A549 (cell line): ENCODE results near the gene PTPN14. TPM values are rescaled to one million over a fixed set of nuclear protein-coding genes. Genes with fewer than 3 reads are reported as not detected.

ENCODE experiments used
- ATAC-seq, 2 experiments: fragments of 200-7000 bp in 1 of 2; fragments of >200 bp in 1 of 2; cut with Nextera tagmentation in 1 of 2; cut with Tn5 transposase in 1 of 2; 3 replicates each; pipeline versions ENCODE4 v1.8.0 to v1.9.1; 2018 to 2020; ENCODE audit warnings: mild to moderate bottlenecking in 1 of 2, moderate library complexity in 1 of 2
- CTCF ChIA-PET: fragments of 300-600 bp; sonication (Branson Sonifier 250); formaldehyde crosslinking; extraction: SDS; loops from one replicate; lab custom pipeline; 2021; ENCODE audit warnings: antibody characterized with exemption, inconsistent platforms; lab: Yijun Ruan, JAX
- POLR2A ChIA-PET: fragments of 350-600 bp; formaldehyde crosslinking; extraction: SDS; loops from one replicate; lab custom pipeline; 2021; ENCODE audit warnings: antibody characterized with exemption, inconsistent platforms; lab: Yijun Ruan, JAX
- DNase-seq, 2 experiments: peaks; one replicate each; pipeline versions ENCODE4 v3.0.0 to v3.0.0-alpha.2; 2011 to 2016; ENCODE audit warnings: low read depth in 1 of 2, low spot score in 1 of 2
- FAIRE-seq: peaks from 2 replicates; lab custom pipeline; 2011; peaks lifted over from hg19 to GRCh38; lab: Jason Lieb, UNC
- H3K27ac ChIP-seq, 2 experiments: fragments of >200 bp; sonication (Bioruptor Twin); formaldehyde crosslinking; 3 replicates each; pipeline ENCODE4 v1.5.1; 2016 to 2017
- H3K4me1 ChIP-seq: fragments of >200 bp; sonication (Bioruptor Twin); formaldehyde crosslinking; 3 replicates; pipeline ENCODE4 v1.6.1; 2016
- H3K4me2 ChIP-seq: fragments of >200 bp; sonication (Bioruptor Twin); formaldehyde crosslinking; 3 replicates; pipeline ENCODE4 v1.6.1; 2016
- H3K4me3 ChIP-seq: fragments of >200 bp; sonication (Bioruptor Twin); formaldehyde crosslinking; 3 replicates; pipeline ENCODE4 v1.5.1; 2016
- H3K9me3 ChIP-seq: fragments of >200 bp; sonication (Bioruptor Twin); formaldehyde crosslinking; 3 replicates; pipeline ENCODE4 v1.6.1; 2016
- BHLHE40 ChIP-seq: IDR thresholded peaks from 2 replicates; pipeline ENCODE4 v1.6.1; 2012; ENCODE audit warnings: low read depth, low read length, inconsistent platforms
- CBX2 ChIP-seq: fragments of 200-600 bp; sonication (generic); IDR thresholded peaks from 2 replicates; pipeline ENCODE4 v1.6.1; 2016; ENCODE audit warnings: low read depth, mild to moderate bottlenecking, borderline replicate concordance
- EHF ChIP-seq: fragments of 250-450 bp; sonication (Bioruptor Pico); IDR thresholded peaks from 2 replicates; pipeline ENCODE4 v1.5.0; 2020; ENCODE audit warnings: mild to moderate bottlenecking
- FOSB ChIP-seq: fragments of 250-450 bp; sonication (Bioruptor Pico); IDR thresholded peaks from 2 replicates; pipeline ENCODE4 v1.5.0; 2020; ENCODE audit warnings: mild to moderate bottlenecking, moderate library complexity
- GATA3 ChIP-seq: IDR thresholded peaks from 2 replicates; pipeline ENCODE4 v1.6.1; 2012; ENCODE audit warnings: borderline replicate concordance
- HOXA7 ChIP-seq: fragments of 250-450 bp; sonication (Bioruptor Pico); IDR thresholded peaks from 2 replicates; pipeline ENCODE4 v1.5.0; 2020; ENCODE audit warnings: mild to moderate bottlenecking, moderate library complexity
- HOXB13 ChIP-seq: fragments of 250-450 bp; sonication (Bioruptor Pico); IDR thresholded peaks from 2 replicates; pipeline ENCODE4 v1.5.0; 2020; ENCODE audit warnings: low read depth, mild to moderate bottlenecking, moderate library complexity
- JUN ChIP-seq, 2 experiments: fragments of >200 bp; sonication (Bioruptor Twin); formaldehyde crosslinking; IDR thresholded peaks; 2 replicates in 1 of 2; 3 replicates in 1 of 2; pipeline ENCODE4 v1.6.1; 2016 to 2017
- JUNB ChIP-seq: fragments of >200 bp; sonication (Bioruptor Twin); formaldehyde crosslinking; IDR thresholded peaks from 2 replicates; pipeline ENCODE4 v1.6.1; 2016
- KDM5A ChIP-seq: fragments of 200-600 bp; sonication (generic); IDR thresholded peaks from 2 replicates; pipeline ENCODE4 v1.6.1; 2016; ENCODE audit warnings: antibody characterized with exemption, mild to moderate bottlenecking
- NR3C1 ChIP-seq: fragments of >200 bp; sonication (Bioruptor Twin); formaldehyde crosslinking; IDR thresholded peaks from 3 replicates; pipeline ENCODE4 v1.6.1; 2017
- PHF8 ChIP-seq: fragments of 200-600 bp; sonication (generic); IDR thresholded peaks from 2 replicates; pipeline ENCODE4 v1.6.1; 2016; ENCODE audit warnings: low read depth, mild to moderate bottlenecking, antibody characterized with exemption, moderate library complexity, borderline replicate concordance
- RAD21 ChIP-seq, 2 experiments: fragments of >200 bp in 1 of 2; sonication (Bioruptor Twin) in 1 of 2; formaldehyde crosslinking in 1 of 2; IDR thresholded peaks in 1 of 2; conservative IDR thresholded peaks in 1 of 2; 2 replicates in 1 of 2; 3 replicates in 1 of 2; pipeline ENCODE4 v1.6.1; 2012 to 2018; ENCODE audit warnings: inconsistent platforms in 1 of 2
- RFX5 ChIP-seq: fragments of 450-650 bp; IDR thresholded peaks from 2 replicates; pipeline ENCODE4 v1.7.1; 2014; ENCODE audit warnings: antibody characterized with exemption, mild to moderate bottlenecking, moderate library complexity
- RNF2 ChIP-seq: fragments of 200-600 bp; sonication (generic); IDR thresholded peaks from 2 replicates; pipeline ENCODE4 v1.6.1; 2016; ENCODE audit warnings: low read depth, mild to moderate bottlenecking, antibody characterized with exemption, moderate library complexity, borderline replicate concordance
- SMC3 ChIP-seq: fragments of >200 bp; sonication (Bioruptor Twin); formaldehyde crosslinking; IDR thresholded peaks from 3 replicates; pipeline ENCODE4 v1.6.1; 2018; ENCODE audit warnings: inconsistent platforms
- TFCP2L1 ChIP-seq: fragments of 250-450 bp; sonication (Bioruptor Pico); IDR thresholded peaks from 2 replicates; pipeline ENCODE4 v1.5.0; 2021; ENCODE audit warnings: mild to moderate bottlenecking
- TP53 ChIP-seq: fragments of 250-450 bp; sonication (Bioruptor Pico); IDR thresholded peaks from 2 replicates; pipeline ENCODE4 v1.5.0; 2021; ENCODE audit warnings: mild to moderate bottlenecking, moderate library complexity
- ZC3H11A ChIP-seq: fragments of 450-650 bp; IDR thresholded peaks from 2 replicates; pipeline ENCODE4 v1.6.1; 2014; ENCODE audit warnings: antibody characterized with exemption, mild to moderate bottlenecking
- ZFP36 ChIP-seq: fragments of 450-650 bp; IDR thresholded peaks from 2 replicates; pipeline ENCODE4 v1.6.1; 2014; ENCODE audit warnings: borderline replicate concordance; ENCODE audit not compliant: partially characterized antibody
- ZNF302 ChIP-seq: fragments of 250-450 bp; sonication (Bioruptor Pico); IDR thresholded peaks from 2 replicates; pipeline ENCODE4 v1.9.0; 2021; ENCODE audit warnings: inconsistent platforms, mild to moderate bottlenecking, moderate library complexity
- ZSCAN20 ChIP-seq: fragments of 250-450 bp; sonication (Bioruptor Pico); IDR thresholded peaks from 2 replicates; pipeline ENCODE4 v1.8.0; 2022; ENCODE audit warnings: mild to moderate bottlenecking, moderate library complexity
- WGBS: methylation state at CpG from one replicate; pipeline ENCODE4 v1.1.6; 2017; ENCODE audit errors: missing lambda C conversion rate; 5-methylcytosine and 5-hydroxymethylcytosine counted together
- polyA plus RNA-seq, 4 experiments: library from polyadenylated mRNA; depleted of rRNA in 3 of 4; stranded (reverse); fragments of >200 nt; fragmentation: RNase III in 1 of 4; extraction: RNeasy Plus Mini Kit Qiagen cat#74134 plus additional on column Dnase treatment in 1 of 4; gene quantifications; 2 replicates in 3 of 4; 3 replicates in 1 of 4; pipeline ENCODE4 v1.2.3, GENCODE V29; 2011 to 2017
- TF ChIP-seq, protein P1 (sequence below): fragments of 450-650 bp; IDR thresholded peaks from 2 replicates; pipeline ENCODE4 v1.6.1; 2014; ENCODE audit warnings: antibody characterized with exemption
- TF ChIP-seq, protein P2 (sequence below): fragments of >200 bp; sonication (Bioruptor Twin); formaldehyde crosslinking; IDR thresholded peaks from 2 replicates; pipeline ENCODE4 v1.6.1; 2016
- TF ChIP-seq, protein P3 (sequence below): IDR thresholded peaks from 2 replicates; pipeline ENCODE4 v1.6.1; 2012
- TF ChIP-seq, protein P4 (sequence below): fragments of 200-600 bp; sonication (generic); IDR thresholded peaks from 2 replicates; pipeline ENCODE4 v1.6.1; 2016; ENCODE audit warnings: antibody characterized with exemption, mild to moderate bottlenecking, moderate library complexity
- TF ChIP-seq, protein P5 (sequence below): IDR thresholded peaks from 2 replicates; pipeline ENCODE4 v1.6.1; 2012; ENCODE audit warnings: low read depth, borderline replicate concordance
- TF ChIP-seq, protein P6 (sequence below): fragments of 250-450 bp; sonication (Bioruptor Pico); IDR thresholded peaks from 2 replicates; pipeline ENCODE4 v1.5.0; 2020; ENCODE audit warnings: low read depth, mild to moderate bottlenecking, moderate library complexity

The PTPN14 gene
- polyA plus RNA-seq, 2 of the 4 experiments (the other 2 are of a cell fraction), result 9.2 to 10.0 TPM

DNA sequence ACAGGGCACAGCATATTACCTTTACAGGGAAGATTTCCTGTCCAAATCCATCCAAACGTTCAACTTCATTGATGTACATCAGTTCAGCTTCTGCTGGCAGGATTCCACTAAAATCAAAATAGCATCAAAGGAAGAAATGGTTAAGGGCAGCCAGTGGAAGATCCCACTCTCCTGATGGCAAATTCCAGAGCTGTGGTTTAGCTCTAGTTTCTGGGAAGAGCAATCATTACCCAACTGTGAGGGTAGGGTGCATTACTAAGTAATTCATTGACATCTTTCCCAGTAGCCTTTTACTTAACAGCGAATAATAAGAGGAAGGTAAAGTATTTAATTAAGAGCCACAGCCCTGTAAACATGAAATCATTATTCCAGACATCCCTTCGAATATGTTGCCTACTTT, 149.7 kb downstream of the PTPN14 start:
- CTCF ChIA-PET, result interaction anchor here (1.3 to 2.5 kb wide), 5 partner anchors 69 to 183 kb away, joined by 3 to 7 read pairs (median 3); partner anchors contain the start of gene PTPN14
- H3K27ac ChIP-seq, result no peak overlapping the region
- no peaks in the 10 kb centered on the region for H3K9me3 ChIP-seq
- DNase-seq (no peak), FAIRE-seq (no peak)
- POLR2A ChIA-PET, result no interaction called here
- H3K4me3 ChIP-seq, result no peak overlapping the region
- H3K4me2 ChIP-seq, result no peak overlapping the region
- peaks cover 5% of the 10 kb centered on the region; the same call in 1 of the 3 replicates for H3K4me1 ChIP-seq
- TF ChIP-seq CBX2, result no peak
- TF ChIP-seq, all 56 proteins: peak for 0
- 75% methylated on average over 3 of the region's 3 CpGs for WGBS
- no peak for ATAC-seq

DNA sequence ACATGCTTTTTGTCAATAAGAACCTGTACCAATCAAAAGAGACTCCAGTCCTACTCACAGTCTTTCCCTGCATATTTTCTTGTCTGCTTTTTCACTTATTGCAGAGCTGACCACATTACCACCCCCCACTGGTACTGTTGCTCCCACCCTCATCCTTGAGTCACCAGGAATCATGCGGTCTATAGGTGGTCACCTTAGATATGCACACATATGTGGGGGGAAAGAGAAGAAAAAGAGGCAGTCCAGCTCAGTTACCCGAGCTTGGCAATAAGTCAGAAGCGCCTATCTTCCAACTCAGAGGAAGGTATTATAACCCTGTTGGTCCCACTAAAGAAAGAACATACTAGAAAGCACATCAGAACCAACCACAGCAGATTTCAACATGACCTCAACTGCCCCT, 151.3 kb downstream of the PTPN14 start:
- WGBS, result 80% methylated on average over 3 of the region's 3 CpGs
- ATAC-seq, result no peak
- CTCF ChIA-PET, result interaction anchor here (1.0 to 1.7 kb wide), 4 partner anchors 11 to 102 kb away, joined by 3 to 4 read pairs (median 3); no protein-coding TSS in a partner anchor

DNA sequence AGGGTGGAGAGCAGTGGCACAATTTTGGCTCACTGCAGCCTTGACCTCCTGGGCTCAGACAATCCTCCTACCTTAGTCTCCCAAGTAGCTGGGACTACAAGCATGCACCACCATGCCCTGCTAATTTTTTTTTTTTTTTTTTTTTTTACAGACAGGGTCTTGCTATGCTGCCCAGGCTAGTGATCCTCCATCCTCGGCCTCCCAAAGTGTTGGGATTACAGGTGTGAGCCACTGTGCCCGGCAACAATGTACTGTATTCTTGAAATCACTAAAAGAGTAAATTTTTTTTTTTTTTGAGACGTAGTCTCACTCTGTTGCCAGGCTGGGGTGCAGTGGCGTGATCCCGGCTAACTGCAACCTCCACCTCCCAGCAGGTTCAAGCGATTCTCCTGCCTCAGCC, 152.9 kb downstream of the PTPN14 start:
- 96% methylated on average over 6 of the region's 6 CpGs for WGBS
- Histone ChIP-seq H3K27ac (no peak overlapping the region), H3K9me3 (no peaks in the 10 kb centered on the region), H3K4me1 (peaks cover 5% of the 10 kb centered on the region; the same call in 2 of the 3 replicates), H3K4me2 (no peak overlapping the region), H3K4me3 (no peak overlapping the region)
- DNase-seq (no peak), ATAC-seq (no peak), FAIRE-seq (no peak)
- ChIA-PET POLR2A (no interaction called here), CTCF (interaction anchor here (0.6 to 1.7 kb wide), 3 partner anchors 9 to 10 kb away, joined by 3 to 4 read pairs (median 4); no protein-coding TSS in a partner anchor)
- no peak for TF ChIP-seq CBX2
- TF ChIP-seq HOXB13 (CRISPR knock-in tag), result no peak
- TF ChIP-seq PHF8, result no peak
- no peak for TF ChIP-seq EHF (CRISPR knock-in tag)
- TF ChIP-seq, protein P1, sequence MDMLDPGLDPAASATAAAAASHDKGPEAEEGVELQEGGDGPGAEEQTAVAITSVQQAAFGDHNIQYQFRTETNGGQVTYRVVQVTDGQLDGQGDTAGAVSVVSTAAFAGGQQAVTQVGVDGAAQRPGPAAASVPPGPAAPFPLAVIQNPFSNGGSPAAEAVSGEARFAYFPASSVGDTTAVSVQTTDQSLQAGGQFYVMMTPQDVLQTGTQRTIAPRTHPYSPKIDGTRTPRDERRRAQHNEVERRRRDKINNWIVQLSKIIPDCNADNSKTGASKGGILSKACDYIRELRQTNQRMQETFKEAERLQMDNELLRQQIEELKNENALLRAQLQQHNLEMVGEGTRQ, result no peak
- TF ChIP-seq KDM5A, result no peak
- TF ChIP-seq ZFP36, result no peak
- TF ChIP-seq RNF2, result no peak
- TF ChIP-seq BHLHE40, result no peak
- TF ChIP-seq, protein P2, sequence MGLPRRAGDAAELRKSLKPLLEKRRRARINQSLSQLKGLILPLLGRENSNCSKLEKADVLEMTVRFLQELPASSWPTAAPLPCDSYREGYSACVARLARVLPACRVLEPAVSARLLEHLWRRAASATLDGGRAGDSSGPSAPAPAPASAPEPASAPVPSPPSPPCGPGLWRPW, result no peak
- TF ChIP-seq ZSCAN20 (CRISPR knock-in tag), result no peak
- TF ChIP-seq TP53 (CRISPR knock-in tag), result no peak
- TF ChIP-seq, protein P3, sequence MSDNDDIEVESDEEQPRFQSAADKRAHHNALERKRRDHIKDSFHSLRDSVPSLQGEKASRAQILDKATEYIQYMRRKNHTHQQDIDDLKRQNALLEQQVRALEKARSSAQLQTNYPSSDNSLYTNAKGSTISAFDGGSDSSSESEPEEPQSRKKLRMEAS, result no peak

More for the DNA sequence above, 151.3 kb downstream of the PTPN14 start:
- POLR2A ChIA-PET, result no interaction called here
- H3K9me3 ChIP-seq, result no peaks in the 10 kb centered on the region
- no peak for TF ChIP-seq FOSB
- TF ChIP-seq, protein P4, sequence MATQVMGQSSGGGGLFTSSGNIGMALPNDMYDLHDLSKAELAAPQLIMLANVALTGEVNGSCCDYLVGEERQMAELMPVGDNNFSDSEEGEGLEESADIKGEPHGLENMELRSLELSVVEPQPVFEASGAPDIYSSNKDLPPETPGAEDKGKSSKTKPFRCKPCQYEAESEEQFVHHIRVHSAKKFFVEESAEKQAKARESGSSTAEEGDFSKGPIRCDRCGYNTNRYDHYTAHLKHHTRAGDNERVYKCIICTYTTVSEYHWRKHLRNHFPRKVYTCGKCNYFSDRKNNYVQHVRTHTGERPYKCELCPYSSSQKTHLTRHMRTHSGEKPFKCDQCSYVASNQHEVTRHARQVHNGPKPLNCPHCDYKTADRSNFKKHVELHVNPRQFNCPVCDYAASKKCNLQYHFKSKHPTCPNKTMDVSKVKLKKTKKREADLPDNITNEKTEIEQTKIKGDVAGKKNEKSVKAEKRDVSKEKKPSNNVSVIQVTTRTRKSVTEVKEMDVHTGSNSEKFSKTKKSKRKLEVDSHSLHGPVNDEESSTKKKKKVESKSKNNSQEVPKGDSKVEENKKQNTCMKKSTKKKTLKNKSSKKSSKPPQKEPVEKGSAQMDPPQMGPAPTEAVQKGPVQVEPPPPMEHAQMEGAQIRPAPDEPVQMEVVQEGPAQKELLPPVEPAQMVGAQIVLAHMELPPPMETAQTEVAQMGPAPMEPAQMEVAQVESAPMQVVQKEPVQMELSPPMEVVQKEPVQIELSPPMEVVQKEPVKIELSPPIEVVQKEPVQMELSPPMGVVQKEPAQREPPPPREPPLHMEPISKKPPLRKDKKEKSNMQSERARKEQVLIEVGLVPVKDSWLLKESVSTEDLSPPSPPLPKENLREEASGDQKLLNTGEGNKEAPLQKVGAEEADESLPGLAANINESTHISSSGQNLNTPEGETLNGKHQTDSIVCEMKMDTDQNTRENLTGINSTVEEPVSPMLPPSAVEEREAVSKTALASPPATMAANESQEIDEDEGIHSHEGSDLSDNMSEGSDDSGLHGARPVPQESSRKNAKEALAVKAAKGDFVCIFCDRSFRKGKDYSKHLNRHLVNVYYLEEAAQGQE, result no peak
- TF ChIP-seq, protein P5, sequence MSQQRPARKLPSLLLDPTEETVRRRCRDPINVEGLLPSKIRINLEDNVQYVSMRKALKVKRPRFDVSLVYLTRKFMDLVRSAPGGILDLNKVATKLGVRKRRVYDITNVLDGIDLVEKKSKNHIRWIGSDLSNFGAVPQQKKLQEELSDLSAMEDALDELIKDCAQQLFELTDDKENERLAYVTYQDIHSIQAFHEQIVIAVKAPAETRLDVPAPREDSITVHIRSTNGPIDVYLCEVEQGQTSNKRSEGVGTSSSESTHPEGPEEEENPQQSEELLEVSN, result no peak
- TF ChIP-seq GATA3, result no peak
- no peak for TF ChIP-seq SMC3
- no peak for TF ChIP-seq NR3C1
- TF ChIP-seq RAD21 (conservative IDR thresholded peaks at IDR 0.05 in 1 of 2, IDR thresholded peaks at IDR 0.05 in 1 of 2), result no peak
- no peak for TF ChIP-seq HOXA7 (CRISPR knock-in tag)
- TF ChIP-seq, protein P3, result no peak
- no peak for TF ChIP-seq ZNF302
- TF ChIP-seq TFCP2L1 (CRISPR knock-in tag), result no peak
- no peak for TF ChIP-seq RFX5
- TF ChIP-seq JUN (IDR thresholded peaks at IDR 0.05), result no peak
- no peak for TF ChIP-seq HOXB13 (CRISPR knock-in tag)
- no peak for TF ChIP-seq ZC3H11A
- no peak for TF ChIP-seq BHLHE40
- TF ChIP-seq JUNB, result no peak
- no peak for TF ChIP-seq EHF (CRISPR knock-in tag)
- TF ChIP-seq, protein P1, result no peak
- TF ChIP-seq, protein P6, sequence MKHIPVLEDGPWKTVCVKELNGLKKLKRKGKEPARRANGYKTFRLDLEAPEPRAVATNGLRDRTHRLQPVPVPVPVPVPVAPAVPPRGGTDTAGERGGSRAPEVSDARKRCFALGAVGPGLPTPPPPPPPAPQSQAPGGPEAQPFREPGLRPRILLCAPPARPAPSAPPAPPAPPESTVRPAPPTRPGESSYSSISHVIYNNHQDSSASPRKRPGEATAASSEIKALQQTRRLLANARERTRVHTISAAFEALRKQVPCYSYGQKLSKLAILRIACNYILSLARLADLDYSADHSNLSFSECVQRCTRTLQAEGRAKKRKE (CRISPR knock-in tag), result no peak
- TF ChIP-seq, all 56 proteins: peak for 0
- Histone ChIP-seq H3K4me1 (peaks cover 5% of the 10 kb centered on the region; the same call in 1 of the 3 replicates), H3K27ac (no peak overlapping the region), H3K4me3 (no peak overlapping the region), H3K4me2 (no peak overlapping the region)
- FAIRE-seq (no peak), DNase-seq (no peak)
